RKO (cell line): Measurements from ENCODE around the gene CSNK1G2.

Source experiments
- DNase-seq: peaks from one replicate; pipeline ENCODE4 v3.0.0-alpha.2; 2016; ENCODE audit warnings: low spot score

Gene CSNK1G2

GRCh38 chr19:2018752-2019151 is 77.8 kb downstream of the CSNK1G2 start:
- DNase-seq = no peak

GRCh38 chr19:2021453-2022140 is 80.6 kb downstream of the CSNK1G2 start:
- no peak for DNase-seq

GRCh38 chr19:2022289-2022688 is 81.3 kb downstream of the CSNK1G2 start:
- no peak for DNase-seq

GRCh38 chr19:2026770-2027169 is 85.8 kb downstream of the CSNK1G2 start:
- no peak for DNase-seq

GRCh38 chr19:2027361-2027760 is 86.4 kb downstream of the CSNK1G2 start:
- no peak for DNase-seq
